ENCODE data around the gene DLEC1. TPM values are rescaled to one million over a fixed set of nuclear protein-coding genes. Genes with fewer than 3 reads are reported as not detected.
A peak's percentile ranks its signal among the peaks of the same experiment; 100 is the strongest.

Gene DLEC1
- total RNA-seq, 1 donor: under 0.01 TPM

GRCh38 chr3:38112378-38112761 is 73.4 kb downstream of the DLEC1 start:
- no peaks in the 10 kb centered on the region for H3K9me3 ChIP-seq (ENCODE audit: low read depth, low read length)
- H3K79me2 ChIP-seq (ENCODE audit: insufficient read depth, low read length): no peaks in the 10 kb centered on the region
- no peaks in the 10 kb centered on the region for H4K20me1 ChIP-seq (ENCODE audit: insufficient read depth, low read length)
- H2AFZ ChIP-seq (ENCODE audit: low read length): no peak overlapping the region
- peaks cover 13% of the 10 kb centered on the region for H3K27me3 ChIP-seq (ENCODE audit: insufficient read depth, low read length)
- H3K4me2 ChIP-seq (ENCODE audit: insufficient read depth, low read length): no peak overlapping the region
- no peak overlapping the region for H3K4me3 ChIP-seq (ENCODE audit: insufficient read depth, low read length)
- H3K36me3 ChIP-seq (ENCODE audit: insufficient read depth, low read length): no peaks in the 10 kb centered on the region
- no peak for DNase-seq (ENCODE audit: insufficient read length, low spot score, missing footprints)
- H3K4me1 ChIP-seq (ENCODE audit: insufficient read depth, low read length): no peaks in the 10 kb centered on the region
- TF ChIP-seq, protein P1, sequence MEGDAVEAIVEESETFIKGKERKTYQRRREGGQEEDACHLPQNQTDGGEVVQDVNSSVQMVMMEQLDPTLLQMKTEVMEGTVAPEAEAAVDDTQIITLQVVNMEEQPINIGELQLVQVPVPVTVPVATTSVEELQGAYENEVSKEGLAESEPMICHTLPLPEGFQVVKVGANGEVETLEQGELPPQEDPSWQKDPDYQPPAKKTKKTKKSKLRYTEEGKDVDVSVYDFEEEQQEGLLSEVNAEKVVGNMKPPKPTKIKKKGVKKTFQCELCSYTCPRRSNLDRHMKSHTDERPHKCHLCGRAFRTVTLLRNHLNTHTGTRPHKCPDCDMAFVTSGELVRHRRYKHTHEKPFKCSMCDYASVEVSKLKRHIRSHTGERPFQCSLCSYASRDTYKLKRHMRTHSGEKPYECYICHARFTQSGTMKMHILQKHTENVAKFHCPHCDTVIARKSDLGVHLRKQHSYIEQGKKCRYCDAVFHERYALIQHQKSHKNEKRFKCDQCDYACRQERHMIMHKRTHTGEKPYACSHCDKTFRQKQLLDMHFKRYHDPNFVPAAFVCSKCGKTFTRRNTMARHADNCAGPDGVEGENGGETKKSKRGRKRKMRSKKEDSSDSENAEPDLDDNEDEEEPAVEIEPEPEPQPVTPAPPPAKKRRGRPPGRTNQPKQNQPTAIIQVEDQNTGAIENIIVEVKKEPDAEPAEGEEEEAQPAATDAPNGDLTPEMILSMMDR (IDR thresholded peaks at IDR 0.05; ENCODE audit: extremely low read depth, low read depth, low read length): no peak
- no peak overlapping the region for H3K27ac ChIP-seq (ENCODE audit: low read depth, low read length)

DNA sequence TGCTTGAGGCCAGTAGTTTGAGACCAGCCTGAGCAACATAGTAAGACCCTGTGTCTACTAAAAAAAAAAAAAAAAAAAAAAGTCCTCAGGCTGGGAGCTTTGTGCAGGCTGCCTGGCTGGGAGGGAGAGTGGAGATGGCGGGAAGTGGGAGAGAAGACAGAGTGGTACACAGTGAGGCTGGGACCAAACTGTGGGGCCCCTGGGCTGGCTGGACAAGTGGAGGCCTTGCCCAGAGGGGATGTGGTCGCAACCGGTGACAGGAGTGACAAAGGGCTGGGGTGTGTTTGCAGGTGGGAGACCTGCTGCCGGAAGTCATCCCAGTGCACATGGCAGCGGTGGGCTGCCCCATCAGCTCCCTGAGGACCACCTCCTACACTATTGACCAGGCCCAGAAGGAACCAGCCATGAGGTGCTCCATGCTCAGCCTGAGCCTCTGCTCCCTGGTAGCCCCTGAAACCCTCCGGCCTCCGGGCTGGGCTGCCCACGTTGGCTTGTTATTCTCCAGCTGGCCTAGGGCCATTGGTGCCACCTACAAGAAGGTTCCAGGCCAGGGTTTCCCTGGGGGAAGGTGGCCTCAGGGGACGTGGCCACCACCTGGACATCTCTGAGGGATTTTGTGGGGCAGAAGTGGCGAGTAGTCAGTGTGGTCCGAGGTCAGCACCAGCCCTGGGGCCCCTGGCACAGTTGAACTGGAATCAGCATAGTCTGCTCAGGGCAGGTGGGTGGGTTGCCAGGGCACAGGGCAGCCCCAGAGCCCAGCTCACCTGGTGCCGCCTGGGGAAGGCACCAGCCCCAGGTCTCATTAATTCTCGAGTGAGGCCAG is 75.3 kb downstream of the DLEC1 start:
- Histone ChIP-seq H3K27ac (ENCODE audit: low read depth, low read length) (no peak overlapping the region), H3K4me2 (ENCODE audit: insufficient read depth, low read length) (no peak overlapping the region), H3K4me3 (ENCODE audit: insufficient read depth, low read length) (no peak overlapping the region), H3K9me3 (ENCODE audit: low read depth, low read length) (no peaks in the 10 kb centered on the region), H3K36me3 (ENCODE audit: insufficient read depth, low read length) (no peaks in the 10 kb centered on the region), H4K20me1 (ENCODE audit: insufficient read depth, low read length) (no peaks in the 10 kb centered on the region), H3K79me2 (ENCODE audit: insufficient read depth, low read length) (no peaks in the 10 kb centered on the region), H3K27me3 (ENCODE audit: insufficient read depth, low read length) (peaks cover 13% of the 10 kb centered on the region), H3K4me1 (ENCODE audit: insufficient read depth, low read length) (no peaks in the 10 kb centered on the region), H2AFZ (ENCODE audit: low read length) (no peak overlapping the region)
- TF ChIP-seq, protein P1 (IDR thresholded peaks at IDR 0.05; ENCODE audit: extremely low read depth, low read depth, low read length): no peak
- DNase-seq (ENCODE audit: insufficient read length, low spot score, missing footprints): no peak

GRCh38 chr3:38114875-38115644 is 76.1 kb downstream of the DLEC1 start:
- TF ChIP-seq, protein P1 (IDR thresholded peaks at IDR 0.05; ENCODE audit: extremely low read depth, low read depth, low read length): no peak
- no peaks in the 10 kb centered on the region for H3K9me3 ChIP-seq (ENCODE audit: low read depth, low read length)
- no peak overlapping the region for H3K4me2 ChIP-seq (ENCODE audit: insufficient read depth, low read length)
- no peak overlapping the region for H3K27ac ChIP-seq (ENCODE audit: low read depth, low read length)
- H3K4me1 ChIP-seq (ENCODE audit: insufficient read depth, low read length): no peaks in the 10 kb centered on the region
- DNase-seq (ENCODE audit: insufficient read length, low spot score, missing footprints): peak; percentile 70
- H3K79me2 ChIP-seq (ENCODE audit: insufficient read depth, low read length): no peaks in the 10 kb centered on the region
- H3K36me3 ChIP-seq (ENCODE audit: insufficient read depth, low read length): no peaks in the 10 kb centered on the region
- H3K4me3 ChIP-seq (ENCODE audit: insufficient read depth, low read length): no peak overlapping the region
- no peaks in the 10 kb centered on the region for H4K20me1 ChIP-seq (ENCODE audit: insufficient read depth, low read length)
- peaks cover 13% of the 10 kb centered on the region for H3K27me3 ChIP-seq (ENCODE audit: insufficient read depth, low read length)
- H2AFZ ChIP-seq (ENCODE audit: low read length): no peak overlapping the region
